GM21423 (cell line): ENCODE results near the gene TMSB15B.
A peak's percentile ranks its signal among the peaks of the same experiment; 100 is the strongest.
"Not testable (repeated sequence)": the region's sequence is repeated elsewhere in the genome, so short reads cannot be mapped to it uniquely, and the experiment has no call there.

Source experiments
- ATAC-seq: cut with Tn5 transposase; IDR thresholded peaks from one replicate; pipeline ENCODE4 v1.9.1; 2021; ENCODE audit warnings: mild to moderate bottlenecking, moderate library complexity; ENCODE audit not compliant: unreplicated experiment

TMSB15B gene

DNA sequence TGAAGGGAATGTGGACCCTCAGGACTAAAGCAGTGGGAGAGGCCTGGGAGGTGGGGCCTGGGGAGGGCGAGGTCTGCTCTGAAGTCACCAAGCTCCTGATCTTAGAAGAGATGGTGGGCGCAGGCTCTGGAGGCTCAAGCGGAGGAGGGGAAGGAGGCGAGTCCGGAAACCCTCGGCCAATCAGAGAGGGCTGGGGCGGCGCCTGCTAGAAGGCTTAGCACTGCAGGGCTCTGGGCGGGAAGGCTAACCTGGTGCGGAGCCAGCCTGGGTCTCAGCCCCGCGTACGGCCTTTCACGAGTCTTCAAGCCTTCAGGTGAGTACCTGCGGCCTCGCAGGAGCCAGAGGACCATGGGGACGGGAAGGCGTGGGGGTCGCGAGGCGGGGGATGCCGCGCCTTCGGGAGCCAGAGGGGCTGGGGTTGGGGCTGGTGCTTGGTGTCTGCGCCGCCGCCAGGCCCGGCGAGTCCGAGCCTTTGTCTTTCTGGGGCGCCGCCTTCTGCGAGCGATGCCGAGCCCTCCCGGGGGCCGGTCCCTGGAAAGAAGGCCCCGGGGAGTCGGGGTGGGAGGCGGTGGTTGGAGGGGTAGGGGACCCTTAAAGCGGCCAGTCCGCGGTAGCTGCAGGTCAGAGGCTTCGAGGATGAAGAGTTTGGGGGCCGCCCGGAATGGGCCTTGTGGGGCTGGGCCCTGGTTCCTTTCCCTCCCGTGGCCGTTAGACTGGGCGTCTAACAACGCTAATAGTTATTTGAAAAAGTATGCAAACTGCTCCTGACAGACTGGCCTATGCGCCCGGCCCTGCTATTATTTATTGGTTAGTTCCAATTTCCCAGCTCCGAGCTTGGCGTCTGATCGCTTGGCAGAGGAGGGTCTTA, at the start of gene TMSB15B:
TSS of gene TMSB15B (plus strand) at position 217 of the 868 bp plus-strand sequence.
- peak; percentile 100 for ATAC-seq

DNA sequence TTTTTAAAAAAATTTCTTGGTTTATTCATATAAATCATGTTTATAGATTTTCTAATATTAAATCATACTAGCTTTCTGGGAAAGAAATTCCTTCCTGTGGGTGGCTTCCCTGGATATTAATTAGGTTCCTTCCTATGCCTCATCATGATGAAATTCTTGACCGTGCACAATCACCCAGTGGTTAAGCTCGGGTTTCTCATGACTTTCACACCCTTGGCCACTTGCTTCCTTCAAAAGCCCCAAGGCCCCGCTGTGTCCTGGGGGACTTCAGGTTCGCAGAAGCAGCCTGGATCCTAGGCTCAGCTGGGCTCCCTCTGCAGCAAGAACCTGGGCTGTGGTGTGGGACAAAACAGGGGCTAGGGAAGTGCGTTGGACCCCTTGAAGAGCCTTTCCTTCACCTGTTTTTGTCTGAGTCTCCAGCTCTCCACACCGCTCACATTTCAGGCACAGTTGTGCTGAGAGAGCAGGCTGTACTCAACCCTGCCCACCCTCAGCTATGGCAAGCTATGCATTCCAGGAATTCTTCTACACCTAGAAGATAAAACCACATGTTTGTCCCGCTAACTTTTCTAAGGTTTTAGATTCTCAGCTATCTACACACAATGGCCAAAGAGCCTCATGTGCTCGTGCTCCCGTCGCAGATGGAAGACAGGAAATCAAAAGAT, 48.9 kb upstream of the TMSB15B start:
- no peak for ATAC-seq

DNA sequence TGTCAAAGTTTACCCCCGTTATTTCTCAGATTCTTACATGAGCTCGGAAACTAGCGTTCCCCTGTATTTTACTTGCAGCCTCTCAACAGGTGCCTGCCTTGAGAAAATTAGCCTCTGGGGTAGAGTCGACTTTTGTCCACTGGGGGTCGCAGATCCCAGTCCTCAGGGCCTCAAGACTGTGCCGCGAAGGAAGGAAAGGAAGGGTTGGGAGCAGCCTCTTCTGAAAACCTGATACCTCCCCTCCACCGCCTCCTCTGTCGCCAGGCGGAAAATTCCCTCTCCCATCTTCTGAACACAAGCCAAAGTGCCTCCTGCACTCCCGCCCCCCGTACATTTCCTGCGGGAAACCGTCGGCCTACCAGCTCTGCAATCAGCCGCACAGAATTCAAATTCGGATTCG, 44.4 kb upstream of the TMSB15B start:
- ATAC-seq, result no peak

DNA sequence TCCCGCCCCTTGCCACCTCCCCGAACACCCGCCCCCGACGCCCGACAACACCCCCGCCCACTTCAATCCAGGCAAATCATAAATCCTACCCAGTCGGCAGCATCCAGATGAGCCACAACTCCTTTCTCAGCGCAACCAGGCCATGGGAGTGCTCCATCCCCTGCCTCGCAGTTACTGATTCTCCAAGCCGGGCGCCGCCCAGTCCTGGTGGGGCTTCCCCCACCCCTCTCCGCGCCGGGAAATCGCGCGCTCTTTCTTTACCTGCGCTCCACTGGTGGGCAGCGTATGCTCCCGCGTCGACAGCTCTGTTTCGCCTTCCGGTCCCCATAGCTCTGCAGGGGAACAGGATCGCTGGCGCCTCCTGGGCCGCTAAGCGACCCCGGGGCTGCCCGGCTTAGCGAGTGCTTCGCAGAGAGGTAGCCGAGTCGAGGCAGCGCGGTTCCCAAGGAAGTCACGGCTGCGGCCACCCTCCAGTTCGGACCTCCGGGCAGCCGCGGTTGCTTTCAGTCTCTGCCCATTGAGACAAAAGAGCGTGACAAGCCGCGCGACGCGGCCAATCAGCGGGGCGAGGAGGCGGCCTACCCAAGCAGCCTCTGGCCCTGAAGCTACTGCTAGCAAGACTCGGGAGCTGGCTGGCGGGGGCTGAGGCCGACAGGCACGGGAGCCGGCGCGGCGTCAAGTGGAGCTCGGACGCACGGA, 43.7 kb upstream of the TMSB15B start:
- peak; percentile 66 for ATAC-seq

DNA sequence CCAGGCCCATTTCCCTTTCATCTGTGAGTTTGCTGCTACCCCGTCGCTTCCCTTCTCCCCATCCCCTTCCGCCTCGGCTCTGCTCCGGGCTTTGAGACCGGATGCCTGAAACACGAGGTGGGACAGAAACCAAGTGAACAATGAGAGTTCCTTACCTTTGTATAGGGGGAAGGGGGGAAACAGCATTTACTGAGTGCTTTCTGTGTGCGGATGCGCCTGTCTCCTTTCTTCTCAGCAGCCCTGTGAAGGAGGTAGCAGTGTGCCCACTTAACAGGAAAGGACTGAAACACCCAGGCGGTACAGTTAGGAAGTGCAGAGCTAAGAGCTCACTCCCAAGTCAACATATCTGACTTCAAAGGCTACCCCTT, 43.2 kb upstream of the TMSB15B start:
- peak; percentile 35 for ATAC-seq

DNA sequence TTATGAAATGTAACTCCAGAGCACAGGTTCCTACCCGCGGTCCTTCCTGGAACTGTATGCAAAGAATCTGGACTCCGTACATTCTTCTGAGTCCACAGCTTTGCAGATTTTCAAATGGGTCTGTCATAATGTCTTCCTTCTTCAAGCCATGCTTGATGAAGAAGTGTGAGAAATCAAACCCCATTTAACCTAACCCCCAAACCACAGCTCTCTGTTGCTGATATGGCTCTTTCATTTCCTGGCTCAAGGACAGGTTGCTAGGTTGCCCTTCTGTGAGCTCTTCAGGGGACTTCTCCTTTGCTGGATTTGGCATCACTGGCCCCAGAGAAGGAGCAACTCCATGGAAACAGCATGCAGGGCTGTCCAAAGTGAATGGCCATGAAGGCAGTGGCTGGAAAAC, 41.9 kb upstream of the TMSB15B start:
- ATAC-seq, result peak; percentile 41

DNA sequence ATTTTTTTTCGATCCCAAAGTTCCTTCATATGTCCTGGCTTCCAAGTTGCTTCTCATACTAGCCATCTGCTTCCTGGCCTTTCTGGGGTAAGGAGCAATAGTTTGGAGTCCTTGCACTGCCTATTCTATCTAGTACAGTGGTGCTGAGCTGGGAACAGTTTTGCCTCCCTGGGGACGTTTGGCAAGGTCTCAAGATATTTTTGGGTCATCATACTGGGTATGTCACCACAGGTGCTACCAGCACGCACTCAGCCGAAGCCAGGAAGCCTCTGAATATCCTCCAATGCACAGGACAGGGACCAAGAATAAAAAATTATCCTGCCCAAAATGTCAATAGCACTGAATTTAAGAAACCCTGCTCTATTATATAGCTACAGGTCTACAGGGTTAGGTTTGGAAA, 35.4 kb upstream of the TMSB15B start:
- ATAC-seq, result peak; percentile 73

DNA sequence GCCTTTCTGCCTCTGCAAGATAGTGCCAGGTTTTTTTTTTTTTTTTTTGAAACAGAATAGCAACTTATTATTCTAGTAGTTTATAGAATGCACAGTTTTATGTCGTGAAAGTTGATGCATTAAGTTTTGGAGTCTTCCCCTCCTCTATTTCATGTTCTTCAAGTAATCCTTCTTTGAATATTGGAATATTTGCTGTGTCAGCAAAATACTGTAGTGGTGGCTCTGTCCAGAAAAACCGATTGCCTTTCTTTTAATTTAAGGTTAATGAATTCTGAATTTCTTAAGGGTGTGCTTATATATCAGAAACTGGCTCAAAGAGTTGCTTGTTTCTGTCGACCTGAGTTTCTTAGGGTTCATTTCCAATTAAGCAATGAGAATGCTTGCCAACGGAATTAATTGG, 34.8 kb upstream of the TMSB15B start:
- no peak for ATAC-seq

DNA sequence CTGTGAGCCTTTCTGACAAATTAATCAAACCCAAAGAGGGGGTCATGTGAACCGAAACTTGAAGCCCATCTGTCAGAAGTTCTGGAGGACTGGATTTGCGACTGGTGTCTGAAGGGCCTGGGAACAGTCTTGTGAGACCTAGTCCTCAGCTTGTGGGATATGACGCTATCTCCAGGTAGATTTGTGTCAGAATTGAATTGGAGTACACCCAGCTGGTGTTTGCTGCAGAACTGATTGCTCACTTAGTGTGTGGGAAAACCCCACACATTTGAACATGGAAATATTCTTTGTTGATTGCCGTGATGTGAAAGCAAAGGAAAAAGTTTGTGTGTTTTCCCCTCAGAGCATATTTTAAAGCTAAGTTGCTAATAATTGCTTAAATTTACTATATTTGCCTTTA, 30.3 kb upstream of the TMSB15B start:
- ATAC-seq, result no peak

DNA sequence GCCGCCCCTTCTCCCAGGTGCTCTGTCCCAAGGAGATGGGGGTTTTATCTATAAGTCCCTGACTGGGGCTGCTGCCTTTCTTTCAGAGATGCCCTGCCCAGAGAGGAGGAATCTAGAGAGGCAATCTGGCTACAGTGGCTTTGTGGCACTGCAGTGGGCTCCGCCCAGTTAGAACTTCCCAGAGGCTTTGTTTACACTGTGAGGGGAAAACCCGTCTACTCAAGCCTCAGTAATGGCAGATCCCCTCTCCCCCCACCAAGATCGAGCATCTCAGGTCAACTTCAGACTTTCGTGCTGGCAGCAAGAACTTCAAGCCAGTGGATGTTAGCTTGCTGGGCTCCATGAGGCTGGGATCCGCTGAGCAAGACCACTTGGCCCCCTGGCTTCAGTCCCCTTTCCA, 22.2 kb upstream of the TMSB15B start:
- ATAC-seq, result not testable (repeated sequence)

DNA sequence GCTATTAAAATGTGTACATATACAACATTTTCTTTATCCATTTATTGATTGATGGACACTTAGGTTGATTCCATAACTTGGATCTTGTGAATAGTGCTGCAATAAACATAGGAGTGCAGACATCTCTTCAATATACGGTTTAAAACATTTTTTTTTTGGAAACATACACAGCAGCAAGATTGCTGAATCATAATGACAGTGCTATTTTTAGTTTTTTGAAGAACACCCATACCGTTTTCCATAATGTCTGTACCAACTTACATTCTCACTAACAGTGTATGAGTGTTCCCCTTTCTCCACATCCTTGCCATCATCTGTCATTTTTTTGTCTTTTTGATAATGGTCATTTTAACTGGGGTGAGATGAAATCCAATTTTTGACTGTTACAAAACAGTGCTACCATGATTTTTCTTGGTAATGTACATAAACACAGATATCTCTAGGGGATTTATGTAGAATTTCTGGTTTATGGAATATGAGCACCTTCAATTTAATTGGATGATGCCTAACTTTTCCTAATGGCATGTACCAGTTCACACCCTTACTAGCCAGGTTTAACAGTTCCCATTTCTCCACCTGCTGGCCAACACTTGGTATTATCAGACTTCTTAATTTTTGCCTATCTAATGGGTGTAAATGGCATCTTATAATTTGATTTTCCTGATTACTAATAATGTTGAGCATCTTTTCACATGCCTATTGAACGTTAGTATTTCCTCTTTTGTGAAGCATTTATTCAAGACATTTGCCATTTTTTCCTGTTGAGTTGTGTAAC, 21.0 kb upstream of the TMSB15B start:
- no peak for ATAC-seq

DNA sequence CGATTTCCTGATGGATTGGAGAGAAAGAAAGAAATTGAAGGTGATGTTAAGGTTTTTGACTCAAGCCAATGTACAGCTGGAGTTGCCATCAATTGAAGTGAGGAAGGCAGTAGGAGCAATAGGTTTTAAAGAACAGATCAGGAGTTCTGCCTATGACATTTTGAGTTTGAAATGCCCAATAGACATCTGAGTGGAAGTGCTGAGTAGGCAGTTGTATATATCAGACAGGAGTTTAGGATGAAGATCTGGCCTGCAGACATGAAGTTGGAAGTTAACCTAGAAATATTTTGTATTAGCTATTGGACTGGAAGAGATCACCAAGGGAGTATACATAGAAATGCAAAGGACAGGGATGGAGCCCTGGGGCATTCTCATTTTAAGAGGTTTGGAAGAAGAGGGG, 12.9 kb upstream of the TMSB15B start:
- ATAC-seq, result no peak

DNA sequence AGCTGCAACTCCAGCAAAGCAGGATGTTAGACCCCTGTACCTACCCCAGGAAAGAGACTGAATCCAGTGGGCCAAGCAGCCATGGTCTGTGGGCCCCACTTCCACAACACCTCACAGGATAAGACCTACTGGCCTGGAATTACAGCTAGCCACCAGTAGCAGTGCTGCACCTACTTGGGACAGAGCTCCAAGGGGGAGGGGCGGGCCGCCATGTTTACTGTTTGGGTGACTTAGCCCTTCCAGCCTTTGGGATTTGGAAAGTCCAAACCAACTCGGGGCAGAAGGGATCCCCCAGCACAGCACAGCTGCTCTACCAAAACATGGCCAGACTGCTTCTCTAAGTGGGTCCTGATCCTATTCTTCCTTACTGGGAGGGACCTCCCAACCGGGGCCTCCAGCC, 9.1 kb upstream of the TMSB15B start:
- ATAC-seq, result no peak

DNA sequence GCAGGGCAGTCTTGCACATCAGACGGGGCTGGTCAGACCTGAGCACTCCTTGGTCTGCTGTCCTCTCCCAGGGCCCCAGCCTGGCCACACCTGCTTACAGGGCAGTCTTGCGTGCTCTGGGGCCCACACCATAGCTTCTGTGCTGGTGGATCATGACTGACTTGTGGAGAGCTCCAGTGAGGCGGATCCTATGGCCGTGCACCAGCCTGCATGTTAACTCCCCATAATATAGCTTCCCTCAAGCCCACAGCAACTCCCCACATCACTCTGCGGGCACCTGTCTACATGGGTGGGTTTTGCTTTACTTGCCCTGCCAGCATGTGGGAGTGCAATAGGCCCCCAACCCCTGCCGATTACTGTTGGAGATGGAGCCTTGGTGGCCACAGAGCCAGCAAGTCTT, 8.2 kb upstream of the TMSB15B start:
- ATAC-seq, result no peak

DNA sequence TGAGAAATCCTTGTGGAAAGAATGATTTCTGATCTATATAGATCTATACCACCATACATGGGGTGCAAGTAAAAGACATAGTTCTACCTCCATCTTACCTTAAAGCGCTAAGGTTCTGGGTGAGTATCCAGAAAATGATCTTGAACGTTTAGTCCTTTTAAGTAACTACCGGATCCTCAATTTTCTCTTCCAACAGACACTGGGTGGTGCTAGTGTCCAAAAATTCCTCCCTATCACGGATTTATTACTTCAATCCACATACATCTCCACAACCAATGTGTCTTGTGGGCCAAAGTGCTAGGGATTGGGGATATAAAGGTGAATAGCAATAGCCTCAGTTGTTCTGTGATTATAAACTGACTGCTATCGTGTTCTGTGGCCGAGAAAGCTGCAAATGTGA, 1.8 kb upstream of the TMSB15B start:
- ATAC-seq, result not testable (repeated sequence)

DNA sequence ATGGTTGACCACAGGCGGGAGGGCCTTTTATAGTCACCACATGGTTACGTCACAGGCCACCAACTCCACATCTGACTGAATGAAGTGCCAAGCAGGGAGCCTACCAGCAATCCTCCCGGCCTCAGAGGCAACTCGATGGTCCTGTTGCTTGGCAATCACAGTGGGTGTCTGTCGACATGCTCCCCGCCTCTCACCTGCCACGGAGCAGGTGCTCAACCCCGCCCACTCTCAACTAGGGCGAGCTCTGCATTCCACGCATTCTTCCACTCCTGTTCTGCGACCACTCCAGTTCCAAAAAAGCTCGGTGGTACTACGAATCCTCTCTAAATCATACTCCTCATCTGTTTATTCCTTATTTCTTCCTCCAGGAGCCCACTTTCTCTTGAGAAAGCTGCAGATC, 21.1 kb downstream of the TMSB15B start:
- ATAC-seq, result not testable (repeated sequence)

DNA sequence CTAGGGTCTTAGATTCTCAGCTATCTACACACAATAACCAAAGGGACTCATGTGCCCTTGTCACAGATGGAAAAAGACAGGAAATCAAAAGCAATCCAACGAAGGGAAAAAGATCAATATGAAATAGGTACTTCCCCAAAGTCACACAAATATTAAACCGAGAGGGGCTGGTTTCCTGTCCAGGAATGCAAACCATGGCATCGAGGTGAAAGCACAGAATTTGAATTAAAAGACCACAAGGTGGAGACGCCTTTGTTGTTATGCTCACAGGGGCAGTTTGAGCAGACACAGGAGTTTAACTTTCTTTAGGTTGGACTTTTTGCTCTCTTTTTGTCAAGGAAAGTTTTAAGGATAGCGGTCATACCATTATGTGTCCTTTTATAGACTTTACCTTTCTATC, 36.8 kb downstream of the TMSB15B start:
- ATAC-seq, result peak; percentile 95

DNA sequence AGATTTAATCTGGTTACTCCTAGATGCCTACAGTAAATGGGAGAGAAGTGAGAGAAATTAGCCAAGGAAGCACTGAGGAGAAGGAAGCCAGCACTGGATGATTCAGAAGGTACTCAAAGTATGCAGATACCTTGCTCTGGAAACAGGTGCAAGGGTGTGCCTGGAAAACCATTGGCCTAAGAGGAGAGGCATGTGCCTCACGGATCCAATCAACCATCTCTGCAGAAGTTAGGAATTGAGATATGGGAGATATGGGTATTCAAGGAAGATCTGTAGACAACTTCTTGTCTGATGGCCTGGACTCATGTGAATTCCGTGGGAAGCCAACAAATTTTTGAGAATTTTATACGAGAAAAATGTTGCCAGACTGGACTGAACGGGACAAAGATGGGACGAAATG, 46.4 kb downstream of the TMSB15B start:
- ATAC-seq, result no peak

DNA sequence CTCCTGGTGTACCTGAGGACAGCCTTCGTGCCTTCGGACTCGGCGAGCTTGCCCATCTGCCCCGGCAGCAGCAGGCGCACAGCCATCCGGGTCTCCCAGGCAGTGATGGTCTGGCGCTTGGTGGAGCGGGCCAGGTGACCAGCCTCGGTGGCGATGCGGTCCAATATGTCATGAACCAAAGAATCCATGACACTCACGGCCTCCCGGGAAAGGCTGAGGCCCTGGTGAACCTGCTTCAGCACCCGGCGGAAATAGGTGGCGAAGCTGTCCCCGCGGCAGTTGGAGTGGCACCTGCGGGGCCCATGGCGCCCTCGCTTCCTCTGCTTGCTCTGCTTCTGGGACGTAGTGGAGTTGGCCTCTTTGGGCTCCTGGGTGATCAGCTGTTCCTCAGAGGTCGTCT, 50.7 kb downstream of the TMSB15B start:
- no peak for ATAC-seq

DNA sequence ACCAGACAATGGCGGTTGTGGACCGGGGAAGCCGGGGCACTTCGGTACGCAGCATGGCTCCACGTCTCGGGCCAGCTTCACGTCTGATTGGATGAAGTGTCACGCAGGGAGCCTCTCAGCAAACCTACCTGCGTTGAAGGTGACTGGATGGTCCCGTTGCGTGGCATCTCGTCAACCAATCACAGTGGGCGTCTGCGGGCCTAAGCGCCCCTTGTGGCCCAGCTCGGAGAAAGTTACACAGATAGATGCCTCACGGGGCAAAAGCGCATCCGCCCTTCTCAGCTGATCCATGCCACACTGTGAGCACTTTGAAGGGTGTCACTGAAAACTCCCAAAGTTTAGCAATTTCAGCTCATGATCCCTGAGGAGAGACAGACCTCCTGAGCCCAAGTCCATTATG, 51.2 kb downstream of the TMSB15B start, which contains the start of gene H2BW1:
TSS of gene H2BW1 (minus strand) at position 103 of the 400 bp plus-strand sequence. CDS start 132 bp downstream, outside the sequence.
- ATAC-seq, result no peak

DNA sequence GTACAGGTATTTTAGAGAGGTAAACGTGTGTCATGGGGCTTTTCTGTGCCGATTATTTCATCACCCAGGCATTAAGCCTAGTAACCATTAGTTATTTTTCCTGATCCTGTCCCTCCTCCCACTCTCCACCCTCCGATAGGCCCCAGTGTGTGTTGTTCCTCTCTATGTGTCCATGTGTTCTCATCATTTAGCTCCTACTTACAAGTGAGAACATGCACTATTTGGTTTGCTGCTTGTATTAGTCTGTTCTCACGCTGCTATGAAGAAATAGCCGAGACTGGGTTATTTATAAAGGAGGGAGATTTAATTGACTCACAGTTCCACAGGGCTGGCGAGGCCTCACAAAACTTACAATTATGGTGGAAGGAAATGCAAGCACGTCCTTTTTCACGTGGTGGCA, 53.1 kb downstream of the TMSB15B start:
- not testable (repeated sequence) for ATAC-seq
